RWPE1 (cell line): ENCODE measurements around the gene B9D1.

Experiments used
- CTCF ChIA-PET: fragments of 350-600 bp; sonication (Branson Sonifier 250); formaldehyde crosslinking; extraction: SDS; loops from one replicate; lab custom pipeline; 2021; lab: Yijun Ruan, JAX
- POLR2A ChIA-PET: fragments of 400-600 bp; formaldehyde crosslinking; extraction: SDS; loops from one replicate; lab custom pipeline; 2020; ENCODE audit warnings: antibody characterized with exemption; ENCODE audit not compliant: low non-redundant PET; lab: Yijun Ruan, JAX
- DNase-seq: peaks from one replicate; pipeline ENCODE4 v3.0.0; 2012; ENCODE audit warnings: low spot score
- H3K27ac ChIP-seq: fragments of 450-650 bp; 2 replicates; pipeline ENCODE4 v1.5.1; 2017
- CTCF ChIP-seq: fragments of 450-650 bp; conservative IDR thresholded peaks from 2 replicates; pipeline ENCODE4 v1.5.1; 2017; ENCODE audit warnings: low read depth, mild to moderate bottlenecking

B9D1 gene

GRCh38 chr17:19331543-19332245 is 30.8 kb downstream of the B9D1 start:
- no peak for DNase-seq
- H3K27ac ChIP-seq, result peak overlapping the region; percentile 2; the same call in 1 of the 2 replicates
- POLR2A ChIA-PET, result no interaction called here
- CTCF ChIA-PET, result interaction anchor here (1.2 kb wide), 1 partner anchor 31 kb away, joined by 3 read pairs; no protein-coding TSS in a partner anchor
- TF ChIP-seq CTCF, result no peak

- DNase-seq, result no peak
- ChIA-PET POLR2A (no interaction called here), CTCF (no interaction called here)
- no peak for TF ChIP-seq CTCF
- H3K27ac ChIP-seq, result no peak overlapping the region
These were observed 31.4 kb downstream of the B9D1 start for GRCh38 chr17:19331134-19331533.

- CTCF ChIA-PET, result no interaction called here
- no peak for DNase-seq
- H3K27ac ChIP-seq, result peak overlapping the region; percentile 31
- POLR2A ChIA-PET, result no interaction called here
- TF ChIP-seq CTCF, result no peak
These were observed 32.3 kb downstream of the B9D1 start for GRCh38 chr17:19330271-19330670.

- no peak for DNase-seq
- no peak for TF ChIP-seq CTCF
- CTCF ChIA-PET, result no interaction called here
- POLR2A ChIA-PET, result no interaction called here
- peak overlapping the region; percentile 31 for H3K27ac ChIP-seq
These were observed 32.7 kb downstream of the B9D1 start for GRCh38 chr17:19329839-19330238.

- DNase-seq, result no peak
- H3K27ac ChIP-seq, result peak overlapping the region; percentile 36
- ChIA-PET POLR2A (no interaction called here), CTCF (no interaction called here)
- no peak for TF ChIP-seq CTCF
These were observed 33.4 kb downstream of the B9D1 start for GRCh38 chr17:19329136-19329535.

GRCh38 chr17:19328441-19329061 is 34.0 kb downstream of the B9D1 start:
- peak overlapping the region; percentile 36 for H3K27ac ChIP-seq
- CTCF ChIA-PET, result interaction anchor here (1.5 kb wide), 1 partner anchor 34 kb away, joined by 4 read pairs; the partner anchor contains the start of gene B9D1
- POLR2A ChIA-PET, result no interaction called here
- DNase-seq, result no peak
- no peak for TF ChIP-seq CTCF
